ENCODE results near the gene PRM2.

Gene PRM2

GRCh38 chr16:11229432-11229831 is 46.8 kb downstream of the PRM2 start:
- DNase-seq (ENCODE audit: low read depth) = no peak
- TF ChIP-seq, protein P1, sequence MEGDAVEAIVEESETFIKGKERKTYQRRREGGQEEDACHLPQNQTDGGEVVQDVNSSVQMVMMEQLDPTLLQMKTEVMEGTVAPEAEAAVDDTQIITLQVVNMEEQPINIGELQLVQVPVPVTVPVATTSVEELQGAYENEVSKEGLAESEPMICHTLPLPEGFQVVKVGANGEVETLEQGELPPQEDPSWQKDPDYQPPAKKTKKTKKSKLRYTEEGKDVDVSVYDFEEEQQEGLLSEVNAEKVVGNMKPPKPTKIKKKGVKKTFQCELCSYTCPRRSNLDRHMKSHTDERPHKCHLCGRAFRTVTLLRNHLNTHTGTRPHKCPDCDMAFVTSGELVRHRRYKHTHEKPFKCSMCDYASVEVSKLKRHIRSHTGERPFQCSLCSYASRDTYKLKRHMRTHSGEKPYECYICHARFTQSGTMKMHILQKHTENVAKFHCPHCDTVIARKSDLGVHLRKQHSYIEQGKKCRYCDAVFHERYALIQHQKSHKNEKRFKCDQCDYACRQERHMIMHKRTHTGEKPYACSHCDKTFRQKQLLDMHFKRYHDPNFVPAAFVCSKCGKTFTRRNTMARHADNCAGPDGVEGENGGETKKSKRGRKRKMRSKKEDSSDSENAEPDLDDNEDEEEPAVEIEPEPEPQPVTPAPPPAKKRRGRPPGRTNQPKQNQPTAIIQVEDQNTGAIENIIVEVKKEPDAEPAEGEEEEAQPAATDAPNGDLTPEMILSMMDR (conservative IDR thresholded peaks at IDR 0.05; ENCODE audit: low read length) = no peak
- H3K4me3 ChIP-seq (ENCODE audit: low read length) = no peak overlapping the region

DNA sequence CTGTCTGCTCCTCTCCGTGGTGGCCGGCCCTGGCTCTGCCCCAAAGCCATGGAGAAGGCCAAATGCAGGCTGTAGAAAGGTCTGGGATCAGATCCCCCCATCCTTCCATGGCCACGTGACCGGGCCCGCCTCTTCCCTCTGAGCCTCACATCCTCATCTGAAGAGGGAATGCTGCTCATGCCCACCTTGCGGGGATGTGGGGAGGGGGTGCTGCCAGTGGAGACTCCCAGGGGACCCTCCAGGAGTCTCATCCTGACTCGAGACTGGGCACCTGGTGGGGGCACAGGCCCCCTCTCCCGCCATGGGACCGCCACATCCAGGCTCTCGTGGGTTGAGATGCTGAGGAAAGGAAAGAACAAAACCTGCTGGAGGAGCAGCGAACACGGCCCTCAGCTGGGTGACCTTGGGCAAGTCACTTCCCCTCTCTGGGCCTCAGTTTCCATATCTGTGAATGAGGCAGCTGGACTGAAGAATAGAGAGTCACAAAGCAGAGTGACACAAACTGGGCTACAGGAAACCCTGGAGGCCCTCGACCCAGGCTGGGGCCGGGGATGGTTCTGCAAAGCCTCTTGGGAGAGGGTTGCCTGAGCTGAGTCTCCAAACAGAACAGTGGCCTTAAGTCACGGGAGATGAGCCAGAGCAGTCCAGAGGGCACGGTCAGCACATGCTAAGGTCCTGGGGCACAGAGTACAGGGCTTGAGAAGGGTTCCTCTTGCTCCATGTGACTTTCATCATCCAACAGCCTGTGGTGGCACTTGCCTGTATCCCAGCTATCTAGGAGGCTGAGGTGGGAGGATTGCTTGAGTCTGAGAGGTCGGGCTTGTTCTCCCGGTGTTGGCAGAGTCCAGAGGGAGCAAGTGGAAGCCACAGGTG is 50.4 kb downstream of the PRM2 start:
- TF ChIP-seq, protein P1 (conservative IDR thresholded peaks at IDR 0.05; ENCODE audit: low read length) = no peak
- H3K4me3 ChIP-seq (ENCODE audit: low read length) = no peak overlapping the region
- no peak for DNase-seq (ENCODE audit: low read depth)

Data from AG10803 (cell line).